Measurements from ENCODE around the gene GALNT16.

DNA sequence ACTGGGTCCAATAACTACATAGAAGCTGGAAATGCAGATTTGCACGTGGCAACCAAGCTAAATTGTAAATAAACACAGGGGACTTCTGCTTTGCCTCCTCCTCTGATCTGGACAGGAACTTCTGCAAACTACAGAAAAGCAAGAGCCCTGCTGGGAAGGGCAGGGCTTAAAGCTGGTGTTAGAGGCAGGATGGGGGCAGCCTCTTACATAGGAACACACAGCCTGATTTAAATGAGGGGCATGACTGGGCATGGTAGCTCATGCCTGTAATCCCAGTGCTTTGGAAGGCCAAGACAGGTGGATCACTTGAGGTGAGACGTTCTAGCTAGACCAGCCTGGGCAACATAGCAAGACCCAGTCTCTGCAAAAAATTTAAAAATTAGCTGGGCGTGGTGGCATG lies 91.4 kb downstream of the GALNT16 start:
- TF ChIP-seq, protein P1, sequence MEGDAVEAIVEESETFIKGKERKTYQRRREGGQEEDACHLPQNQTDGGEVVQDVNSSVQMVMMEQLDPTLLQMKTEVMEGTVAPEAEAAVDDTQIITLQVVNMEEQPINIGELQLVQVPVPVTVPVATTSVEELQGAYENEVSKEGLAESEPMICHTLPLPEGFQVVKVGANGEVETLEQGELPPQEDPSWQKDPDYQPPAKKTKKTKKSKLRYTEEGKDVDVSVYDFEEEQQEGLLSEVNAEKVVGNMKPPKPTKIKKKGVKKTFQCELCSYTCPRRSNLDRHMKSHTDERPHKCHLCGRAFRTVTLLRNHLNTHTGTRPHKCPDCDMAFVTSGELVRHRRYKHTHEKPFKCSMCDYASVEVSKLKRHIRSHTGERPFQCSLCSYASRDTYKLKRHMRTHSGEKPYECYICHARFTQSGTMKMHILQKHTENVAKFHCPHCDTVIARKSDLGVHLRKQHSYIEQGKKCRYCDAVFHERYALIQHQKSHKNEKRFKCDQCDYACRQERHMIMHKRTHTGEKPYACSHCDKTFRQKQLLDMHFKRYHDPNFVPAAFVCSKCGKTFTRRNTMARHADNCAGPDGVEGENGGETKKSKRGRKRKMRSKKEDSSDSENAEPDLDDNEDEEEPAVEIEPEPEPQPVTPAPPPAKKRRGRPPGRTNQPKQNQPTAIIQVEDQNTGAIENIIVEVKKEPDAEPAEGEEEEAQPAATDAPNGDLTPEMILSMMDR (conservative IDR thresholded peaks at IDR 0.05; ENCODE audit: low read depth, low read length), result no peak
- TF ChIP-seq EZH2phosphoT487 (IDR thresholded peaks at IDR 0.05; ENCODE audit: borderline replicate concordance, low read length) (no peak), EZH2 (IDR thresholded peaks at IDR 0.05; ENCODE audit: low read length, unreplicated experiment) (no peak)

Measured in PC-3 (cell line).